B cell (primary cell): ENCODE results near the gene PABPN1. TPM values are rescaled to one million over a fixed set of nuclear protein-coding genes. Genes with fewer than 3 reads are reported as not detected.
"Not testable (repeated sequence)": the region's sequence is repeated elsewhere in the genome, so short reads cannot be mapped to it uniquely, and the experiment has no call there.

Experiments
- ATAC-seq: fragments of 200-7000 bp; cut with Tn5 transposase; one replicate; pipeline ENCODE4 v1.10.0; 2021; ENCODE audit warnings: low read depth, mild to moderate bottlenecking, moderate number of reproducible peaks, moderate library complexity
- CTCF ChIA-PET: fragments of 350-600 bp; sonication (Branson Sonifier 250); formaldehyde crosslinking; loops from one replicate; lab custom pipeline; 2021; ENCODE audit warnings: antibody characterized with exemption, inconsistent platforms; lab: Charles Lee
- POLR2A ChIA-PET: fragments of 350-600 bp; sonication (Branson Sonifier 250); formaldehyde crosslinking; loops from one replicate; lab custom pipeline; 2021; ENCODE audit warnings: antibody characterized with exemption; lab: Charles Lee
- DNase-seq: peaks from one replicate; pipeline ENCODE4 v3.0.0; 2013
- H2AFZ ChIP-seq: 2 replicates; pipeline ENCODE4 v1.6.1; 2012; ENCODE audit warnings: mild to moderate bottlenecking, low read depth, low read length; ENCODE audit not compliant: insufficient read depth, poor library complexity, severe bottlenecking
- H3K27ac ChIP-seq, 2 donors: 1 replicate in 1 of 2; 2 replicates in 1 of 2; pipeline ENCODE4 v1.5.1; 2012 to 2013; ENCODE audit warnings: low read length in 2 of 2, mild to moderate bottlenecking in 2 of 2, moderate library complexity in 1 of 2
- H3K27me3 ChIP-seq, 4 experiments: fragments of 200-600 bp in 1 of 4; sonication (generic) in 1 of 4; replicated peaks in 1 of 4; 1 replicate in 2 of 4; 2 replicates in 2 of 4; pipeline versions ENCODE4 v1.6.1 to v1.7.0; 2013 to 2016; ENCODE audit warnings: low read length in 3 of 4, mild to moderate bottlenecking in 2 of 4, mixed read lengths in 1 of 4, moderate library complexity in 1 of 4; ENCODE audit not compliant: insufficient read depth in 4 of 4, control insufficient read depth in 3 of 4; ENCODE audit errors: control extremely low read depth in 1 of 4
- H3K36me3 ChIP-seq, 2 experiments: replicated peaks in 1 of 2; 1 replicate in 1 of 2; 2 replicates in 1 of 2; pipeline versions ENCODE4 v1.6.1 to v1.7.1; 2013; ENCODE audit warnings: low read length in 1 of 2; ENCODE audit not compliant: insufficient read depth in 2 of 2, control insufficient read depth in 1 of 2; ENCODE audit errors: control extremely low read depth in 1 of 2, extremely low read depth in 1 of 2
- H3K4me1 ChIP-seq, 2 donors: fragments of 200-600 bp in 1 of 2; sonication (generic) in 1 of 2; 1 replicate in 1 of 2; 2 replicates in 1 of 2; pipeline versions ENCODE4 v1.5.1 to v1.6.1; 2013 to 2017; ENCODE audit warnings: low read length in 2 of 2; ENCODE audit not compliant: control insufficient read depth in 2 of 2, insufficient read depth in 2 of 2
- H3K4me2 ChIP-seq: replicated peaks from 2 replicates; pipeline ENCODE3; 2012; ENCODE audit warnings: mild to moderate bottlenecking, low read depth, low read length; ENCODE audit not compliant: poor library complexity, severe bottlenecking
- H3K4me3 ChIP-seq, 5 experiments: fragments of 200-600 bp in 1 of 5; sonication (generic) in 1 of 5; 1 replicate in 3 of 5; 2 replicates in 2 of 5; pipeline versions ENCODE4 v1.5.1 to v1.7.0; 2011 to 2016; ENCODE audit warnings: low read length in 4 of 5, mild to moderate bottlenecking in 4 of 5, low read depth in 2 of 5, control low read depth in 1 of 5, moderate library complexity in 1 of 5; ENCODE audit not compliant: insufficient read depth in 1 of 5; ENCODE audit errors: control extremely low read depth in 1 of 5, extremely low read depth in 1 of 5
- H3K79me2 ChIP-seq: fragments of 200-600 bp; sonication (generic); one replicate; pipeline ENCODE4 v1.6.0; 2016; ENCODE audit warnings: low read length; ENCODE audit not compliant: control insufficient read depth, insufficient read depth
- H3K9ac ChIP-seq: fragments of 200-600 bp; sonication (generic); 2 replicates; pipeline ENCODE4 v1.6.1; 2017; ENCODE audit warnings: mild to moderate bottlenecking, low read length, moderate library complexity
- H3K9me3 ChIP-seq, 3 donors: one replicate each; pipeline versions ENCODE4 v1.6.1 to v1.7.1; 2013; ENCODE audit warnings: low read length in 2 of 3; ENCODE audit not compliant: control insufficient read depth in 2 of 3, insufficient read depth in 1 of 3; ENCODE audit errors: control extremely low read depth in 1 of 3
- H4K20me1 ChIP-seq: 2 replicates; pipeline ENCODE4 v1.6.0; 2012; ENCODE audit warnings: mild to moderate bottlenecking, low read length; ENCODE audit not compliant: insufficient read depth, control insufficient read depth, poor library complexity, severe bottlenecking
- H3K27ac Mint-ChIP-seq: one replicate; pipeline ENCODE4 v1.8.0; 2021; ENCODE audit warnings: mixed read lengths
- H3K27me3 Mint-ChIP-seq: one replicate; pipeline ENCODE4 v1.8.0; 2021; ENCODE audit warnings: mixed read lengths
- H3K4me1 Mint-ChIP-seq: one replicate; pipeline ENCODE4 v1.8.0; 2021; ENCODE audit warnings: mixed read lengths
- H3K4me3 Mint-ChIP-seq: one replicate; pipeline ENCODE4 v1.8.0; 2021; ENCODE audit warnings: mixed read lengths
- H3K9me3 Mint-ChIP-seq: one replicate; pipeline ENCODE4 v1.8.0; 2022; ENCODE audit warnings: mixed read lengths; ENCODE audit not compliant: insufficient read depth
- EZH2 ChIP-seq: IDR thresholded peaks from 2 replicates; pipeline ENCODE4 v1.6.1; 2012; ENCODE audit warnings: borderline replicate concordance, low read depth, mild to moderate bottlenecking, moderate library complexity, low read length; ENCODE audit not compliant: insufficient read depth, poor library complexity, severe bottlenecking
- WGBS: methylation state at CpG from one replicate; pipeline ENCODE4 v1.1.5; 2013; ENCODE audit warnings: missing lambda C conversion rate; ENCODE audit not compliant: insufficient coverage; 5-methylcytosine and 5-hydroxymethylcytosine counted together
- intact Hi-C: fragments of 100-400 bp; cut with micrococcal nuclease; formaldehyde crosslinking; loops from one replicate; pipeline ENCODE4 v1.10.0; 2022
- polyA plus RNA-seq: library from polyadenylated mRNA; depleted of rRNA; stranded (reverse); fragments of >200 nt; gene quantifications from 2 replicates; pipeline ENCODE4 v1.2.3, GENCODE V29; 2012
- total RNA-seq, 2 donors: library from RNA; stranded (reverse); fragments of 120-200 nt in 1 of 2; gene quantifications; 1 replicate in 1 of 2; 2 replicates in 1 of 2; pipeline versions ENCODE4 v1.2.3 to v1.2.4, GENCODE V29; 2013 to 2022
- TF ChIP-seq, protein P1 (sequence below): fragments of 200-600 bp; IDR thresholded peaks from one replicate; pipeline ENCODE4 v1.8.0; 2022; ENCODE audit warnings: antibody characterized with exemption, mild to moderate bottlenecking

PABPN1 gene
- total and polyA plus RNA-seq, 2 donors (not counting 1 experiment from before 2014, with no cell fraction given): 283 to 293 TPM

- H3K4me2 ChIP-seq: no peak overlapping the region
- Mint-ChIP-seq H3K4me3 (no peak overlapping the region), H3K27me3 (no peaks in the 10 kb centered on the region), H3K4me1 (peaks cover 32% of the 10 kb centered on the region), H3K27ac (no peak overlapping the region), H3K9me3 (no peaks in the 10 kb centered on the region)
- peaks cover 13% of the 10 kb centered on the region for H4K20me1 ChIP-seq
- peaks cover 19 to 22% of the 10 kb centered on the region in 2 donors for H3K4me1 ChIP-seq
- no peak overlapping the region for H3K27ac ChIP-seq
- no peak for DNase-seq
- H3K79me2 ChIP-seq: peaks cover 15% of the 10 kb centered on the region
- TF ChIP-seq, protein P1, sequence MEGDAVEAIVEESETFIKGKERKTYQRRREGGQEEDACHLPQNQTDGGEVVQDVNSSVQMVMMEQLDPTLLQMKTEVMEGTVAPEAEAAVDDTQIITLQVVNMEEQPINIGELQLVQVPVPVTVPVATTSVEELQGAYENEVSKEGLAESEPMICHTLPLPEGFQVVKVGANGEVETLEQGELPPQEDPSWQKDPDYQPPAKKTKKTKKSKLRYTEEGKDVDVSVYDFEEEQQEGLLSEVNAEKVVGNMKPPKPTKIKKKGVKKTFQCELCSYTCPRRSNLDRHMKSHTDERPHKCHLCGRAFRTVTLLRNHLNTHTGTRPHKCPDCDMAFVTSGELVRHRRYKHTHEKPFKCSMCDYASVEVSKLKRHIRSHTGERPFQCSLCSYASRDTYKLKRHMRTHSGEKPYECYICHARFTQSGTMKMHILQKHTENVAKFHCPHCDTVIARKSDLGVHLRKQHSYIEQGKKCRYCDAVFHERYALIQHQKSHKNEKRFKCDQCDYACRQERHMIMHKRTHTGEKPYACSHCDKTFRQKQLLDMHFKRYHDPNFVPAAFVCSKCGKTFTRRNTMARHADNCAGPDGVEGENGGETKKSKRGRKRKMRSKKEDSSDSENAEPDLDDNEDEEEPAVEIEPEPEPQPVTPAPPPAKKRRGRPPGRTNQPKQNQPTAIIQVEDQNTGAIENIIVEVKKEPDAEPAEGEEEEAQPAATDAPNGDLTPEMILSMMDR: no peak
- no peak for TF ChIP-seq EZH2
- POLR2A ChIA-PET: no interaction called here
- no peak overlapping the region for H2AFZ ChIP-seq
- no peak overlapping the region for H3K9ac ChIP-seq
- no peak for ATAC-seq
- no peak overlapping the region for H3K4me3 ChIP-seq
- CTCF ChIA-PET: interaction anchor here (6.4 to 6.7 kb wide), 2 partner anchors 24 to 204 kb away, joined by 32 to 56 read pairs; partner anchors contain the start of gene PPP1R3E
- 100% methylated on average over 3 of the region's 7 CpGs for WGBS
- H3K27me3 ChIP-seq: no peaks in the 10 kb centered on the region
- intact Hi-C loops: no loop called here
- peaks cover 7 to 32% of the 10 kb centered on the region in 2 experiments for H3K36me3 ChIP-seq
- no peaks in the 10 kb centered on the region for H3K9me3 ChIP-seq
These were observed 3.7 kb downstream of the PABPN1 start for GRCh38 chr14:23324993-23325392.

DNA sequence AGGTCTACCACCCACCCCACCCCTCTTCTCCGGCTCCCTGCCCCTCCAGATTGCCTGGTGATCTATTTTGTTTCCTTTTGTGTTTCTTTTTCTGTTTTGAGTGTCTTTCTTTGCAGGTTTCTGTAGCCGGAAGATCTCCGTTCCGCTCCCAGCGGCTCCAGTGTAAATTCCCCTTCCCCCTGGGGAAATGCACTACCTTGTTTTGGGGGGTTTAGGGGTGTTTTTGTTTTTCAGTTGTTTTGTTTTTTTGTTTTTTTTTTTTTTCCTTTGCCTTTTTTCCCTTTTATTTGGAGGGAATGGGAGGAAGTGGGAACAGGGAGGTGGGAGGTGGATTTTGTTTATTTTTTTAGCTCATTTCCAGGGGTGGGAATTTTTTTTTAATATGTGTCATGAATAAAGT lies 4.5 kb downstream of the PABPN1 start:
- POLR2A ChIA-PET, DNase-seq, ATAC-seq, H2AFZ ChIP-seq, H3K4me2 ChIP-seq, H3K4me3 ChIP-seq, intact Hi-C loops, H3K9ac ChIP-seq, H3K9me3 ChIP-seq, H3K27me3 ChIP-seq, H3K27ac ChIP-seq, H3K9me3 Mint-ChIP-seq, H3K27ac Mint-ChIP-seq, H3K27me3 Mint-ChIP-seq, H3K4me3 Mint-ChIP-seq: not testable (repeated sequence)
- Histone ChIP-seq H3K4me1 (peaks cover 12 to 15% of the 10 kb centered on the region in 2 donors), H4K20me1 (peaks cover 13% of the 10 kb centered on the region), H3K36me3 (peaks cover 7 to 32% of the 10 kb centered on the region in 2 experiments), H3K79me2 (peaks cover 15% of the 10 kb centered on the region)
- no CpG with 5 or more reads among the region's 5 CpGs for WGBS
- peaks cover 24% of the 10 kb centered on the region for H3K4me1 Mint-ChIP-seq
- CTCF ChIA-PET: interaction anchor here (0.6 to 4.0 kb wide), 10 partner anchors 10 to 1031 kb away, joined by 3 to 24 read pairs (median 3); partner anchors contain the start of gene PPP1R3E
